SK-N-SH (cell line): ENCODE data around the gene TTC23L. TPM values are rescaled to one million over a fixed set of nuclear protein-coding genes. Genes with fewer than 3 reads are reported as not detected.

Experiments
- CTCF ChIA-PET: fragments of 300-600, 350-600 bp; formaldehyde crosslinking; extraction: SDS; loops from one replicate; lab custom pipeline; 2021; lab: Yijun Ruan, JAX
- POLR2A ChIA-PET: fragments of 350-600 bp; sonication (Branson Sonifier 250); formaldehyde crosslinking; extraction: SDS; loops from one replicate; lab custom pipeline; 2020; ENCODE audit warnings: antibody characterized with exemption, inconsistent platforms; lab: Yijun Ruan, JAX
- DNase-seq: peaks from one replicate; pipeline ENCODE4 v3.0.0; 2012
- H2AFZ ChIP-seq: fragments of 200-600 bp; sonication (generic); 2 replicates; pipeline ENCODE4 v1.8.1; 2016; ENCODE audit warnings: antibody characterized with exemption, mild to moderate bottlenecking, low read depth
- H3F3A ChIP-seq: fragments of 200-600 bp; sonication (generic); replicated peaks from 2 replicates; pipeline ENCODE3; 2016; ENCODE audit warnings: antibody characterized with exemption, mild to moderate bottlenecking; ENCODE audit not compliant: insufficient read depth
- H3K27ac ChIP-seq, 2 experiments: fragments of 200-500 bp in 1 of 2; fragments of 200-600 bp in 1 of 2; sonication (Bioruptor generic) in 1 of 2; sonication (generic), shearing (Covaris generic) in 1 of 2; 2 replicates each; pipeline versions ENCODE4 v1.5.1 to v1.6.1; 2014 to 2016; ENCODE audit warnings: low read depth in 2 of 2, inconsistent platforms in 1 of 2, low read length in 1 of 2, mild to moderate bottlenecking in 1 of 2, mixed read lengths in 1 of 2
- H3K27me3 ChIP-seq: fragments of 200-600 bp; sonication (generic), shearing (Covaris generic); 2 replicates; pipeline ENCODE4 v1.6.1; 2016; ENCODE audit warnings: mixed run types; ENCODE audit not compliant: insufficient read depth
- H3K36me3 ChIP-seq, 2 experiments: fragments of 200-500 bp in 1 of 2; fragments of 200-600 bp in 1 of 2; sonication (Bioruptor generic) in 1 of 2; sonication (generic) in 1 of 2; replicated peaks in 1 of 2; 2 replicates each; pipeline versions ENCODE3 to v1.5.1; 2014 to 2016; ENCODE audit warnings: low read length in 1 of 2, mild to moderate bottlenecking in 1 of 2; ENCODE audit not compliant: insufficient read depth in 2 of 2, control insufficient read depth in 1 of 2
- H3K4me1 ChIP-seq, 2 experiments: fragments of 200-500 bp in 1 of 2; fragments of 200-600 bp in 1 of 2; sonication (Bioruptor generic) in 1 of 2; sonication (generic), shearing (Covaris generic) in 1 of 2; 2 replicates each; pipeline versions ENCODE4 v1.5.1 to v1.6.1; 2014 to 2016; ENCODE audit warnings: low read depth in 1 of 2, low read length in 1 of 2, mixed run types in 1 of 2; ENCODE audit not compliant: insufficient read depth in 2 of 2, control insufficient read depth in 1 of 2
- H3K4me2 ChIP-seq: fragments of 200-600 bp; sonication (generic), shearing (Covaris generic); 2 replicates; pipeline ENCODE4 v1.6.1; 2017; ENCODE audit warnings: mixed run types
- H3K4me3 ChIP-seq, 2 experiments: fragments of 200-500 bp in 1 of 2; fragments of 200-600 bp in 1 of 2; sonication (Bioruptor generic) in 1 of 2; sonication (generic), shearing (Covaris generic) in 1 of 2; 2 replicates each; pipeline versions ENCODE4 v1.5.1 to v1.8.1; 2014 to 2016; ENCODE audit warnings: low read depth in 2 of 2, inconsistent platforms in 1 of 2, low read length in 1 of 2, mild to moderate bottlenecking in 1 of 2, mixed read lengths in 1 of 2, moderate library complexity in 1 of 2
- H3K79me2 ChIP-seq: fragments of 200-600 bp; sonication (generic); 2 replicates; pipeline ENCODE4 v1.8.1; 2017; ENCODE audit warnings: mild to moderate bottlenecking; ENCODE audit not compliant: insufficient read depth
- H3K9ac ChIP-seq: fragments of 200-600 bp; sonication (generic); 2 replicates; pipeline ENCODE4 v1.6.1; 2017; ENCODE audit warnings: mixed run types
- H3K9me2 ChIP-seq: fragments of 200-600 bp; sonication (generic); 2 replicates; pipeline ENCODE4 v1.6.1; 2017; ENCODE audit warnings: mixed run types
- H3K9me3 ChIP-seq: fragments of 200-600 bp; sonication (generic); 2 replicates; pipeline ENCODE4 v1.6.1; 2017; ENCODE audit warnings: mixed run types, mild to moderate bottlenecking, moderate library complexity
- H4K20me1 ChIP-seq: fragments of 200-600 bp; sonication (generic); 2 replicates; pipeline ENCODE4 v1.6.1; 2017; ENCODE audit warnings: mild to moderate bottlenecking, mixed run types; ENCODE audit not compliant: insufficient read depth
- CHD2 ChIP-seq: fragments of 150-350 bp; IDR thresholded peaks from 2 replicates; pipeline ENCODE4 v1.6.1; 2018; ENCODE audit warnings: low read length; ENCODE audit not compliant: partially characterized antibody
- ELF1 ChIP-seq: IDR thresholded peaks from 2 replicates; pipeline ENCODE4 v1.4.0; 2012
- EP300 ChIP-seq, 2 experiments: IDR thresholded peaks; 2 replicates each; pipeline versions ENCODE4 v1.4.0 to v1.6.1; 2012; ENCODE audit warnings: borderline replicate concordance in 1 of 2, low read depth in 1 of 2, low read length in 1 of 2
- FOXJ3 ChIP-seq: sonication (generic); formaldehyde crosslinking; IDR thresholded peaks from 2 replicates; pipeline ENCODE4 v1.5.1; 2020; ENCODE audit warnings: mild to moderate bottlenecking, missing genetic modification reagents
- FOXM1 ChIP-seq: IDR thresholded peaks from 2 replicates; pipeline ENCODE4 v1.4.0; 2012; ENCODE audit warnings: low read depth, mild to moderate bottlenecking
- JUND ChIP-seq: IDR thresholded peaks from 2 replicates; pipeline ENCODE4 v1.4.0; 2012
- MXI1 ChIP-seq: IDR thresholded peaks from 2 replicates; pipeline ENCODE4 v1.6.1; 2012; ENCODE audit warnings: mild to moderate bottlenecking, low read depth, low read length, improper control_type of control experiment
- NFIC ChIP-seq: IDR thresholded peaks from 2 replicates; pipeline ENCODE4 v1.4.0; 2012; ENCODE audit warnings: borderline replicate concordance
- NRF1 ChIP-seq: IDR thresholded peaks from 2 replicates; pipeline ENCODE4 v1.6.1; 2012; ENCODE audit warnings: low read depth, mild to moderate bottlenecking, low read length
- POLR2AphosphoS5 ChIP-seq: IDR thresholded peaks from 2 replicates; pipeline ENCODE4 v1.6.1; 2012; ENCODE audit warnings: low read depth, low read length
- RXRA ChIP-seq: IDR thresholded peaks from 2 replicates; pipeline ENCODE4 v1.4.0; 2012; ENCODE audit warnings: low read depth, mild to moderate bottlenecking, borderline replicate concordance
- SMC3 ChIP-seq: IDR thresholded peaks from 2 replicates; pipeline ENCODE4 v1.6.1; 2012; ENCODE audit warnings: low read depth, low read length, improper control_type of control experiment
- TAF1 ChIP-seq: IDR thresholded peaks from 2 replicates; pipeline ENCODE4 v1.6.1; 2012; ENCODE audit warnings: low read depth, mild to moderate bottlenecking, low read length, moderate library complexity, borderline replicate concordance
- YY1 ChIP-seq: IDR thresholded peaks from 2 replicates; pipeline ENCODE4 v1.4.0; 2012; ENCODE audit warnings: low read depth, mild to moderate bottlenecking
- WGBS: methylation state at CpG from one replicate; pipeline ENCODE4 v1.1.6; 2017; ENCODE audit warnings: low lambda C conversion rate; 5-methylcytosine and 5-hydroxymethylcytosine counted together
- polyA plus RNA-seq, 3 experiments: library from polyadenylated mRNA; depleted of rRNA; stranded (reverse); fragments of >200 nt; gene quantifications; 2 replicates each; pipeline ENCODE4 v1.2.3, GENCODE V29; 2012
- TF ChIP-seq, protein P1 (sequence below): IDR thresholded peaks from 2 replicates; pipeline ENCODE4 v1.4.0; 2012; ENCODE audit warnings: low read depth, borderline replicate concordance
- TF ChIP-seq, protein P2 (sequence below): IDR thresholded peaks from 2 replicates; pipeline ENCODE4 v1.4.0; 2012; ENCODE audit warnings: low read depth
- TF ChIP-seq, protein P3 (sequence below): fragments of 150-350 bp; IDR thresholded peaks from 2 replicates; pipeline ENCODE4 v1.6.1; 2017; ENCODE audit warnings: antibody characterized with exemption, low read length, low read depth, borderline replicate concordance

TTC23L gene
- polyA plus RNA-seq, 1 of the 3 experiments (the other 2 are of a cell fraction) = 0.49 TPM

DNA sequence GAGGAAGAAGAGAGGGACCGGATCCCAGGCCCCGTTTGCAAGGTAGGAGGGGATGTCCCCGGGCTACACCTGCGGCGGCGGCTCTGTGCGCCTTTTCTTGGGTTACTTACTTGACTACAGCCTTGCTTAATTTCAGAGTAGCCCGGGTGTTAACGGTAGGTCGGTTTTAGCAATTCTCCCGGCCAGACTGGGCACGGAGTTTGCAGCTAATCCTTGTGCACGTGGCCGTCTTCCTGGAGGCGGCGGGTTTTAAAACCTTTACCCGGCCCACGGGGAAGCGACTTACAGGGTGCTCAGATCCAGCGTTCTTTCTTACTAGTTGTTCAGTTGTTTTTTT lies 76.9 kb downstream of the TTC23L start:
- Histone ChIP-seq H3K9me2 (no peaks in the 10 kb centered on the region), H4K20me1 (no peaks in the 10 kb centered on the region), H3K36me3 (peaks cover 36 to 42% of the 10 kb centered on the region in 2 experiments), H3F3A (peaks cover 13% of the 10 kb centered on the region), H3K9me3 (no peaks in the 10 kb centered on the region), H3K4me3 (peak overlapping the region; percentile 96 to 100), H3K27me3 (no peaks in the 10 kb centered on the region), H3K9ac (peak overlapping the region; percentile 88), H2AFZ (peak overlapping the region; percentile 89), H3K27ac (peak overlapping the region; percentile 83 to 89), H3K4me1 (peaks cover 12 to 16% of the 10 kb centered on the region in 2 experiments), H3K4me2 (peak overlapping the region; percentile 78), H3K79me2 (peaks cover 97% of the 10 kb centered on the region)
- DNase-seq = no peak
- ChIA-PET POLR2A (interaction anchor here (1.1 to 1.8 kb wide), 5 partner anchors 8 to 908 kb away, joined by 3 to 32 read pairs (median 8); partner anchors contain the start of genes AMACR, DNAJC21 and RAI14), CTCF (interaction anchor here (0.9 to 1.9 kb wide), 5 partner anchors 14 to 441 kb away, joined by 3 to 6 read pairs (median 4); no protein-coding TSS in a partner anchor)
- no peak for TF ChIP-seq SMC3
- TF ChIP-seq NRF1 = no peak
- TF ChIP-seq YY1 = peak; percentile 2; the same call in 1 of the 2 replicates
- TF ChIP-seq RXRA = no peak
- TF ChIP-seq TAF1 = no peak
- no peak for TF ChIP-seq MXI1
- TF ChIP-seq, protein P1, sequence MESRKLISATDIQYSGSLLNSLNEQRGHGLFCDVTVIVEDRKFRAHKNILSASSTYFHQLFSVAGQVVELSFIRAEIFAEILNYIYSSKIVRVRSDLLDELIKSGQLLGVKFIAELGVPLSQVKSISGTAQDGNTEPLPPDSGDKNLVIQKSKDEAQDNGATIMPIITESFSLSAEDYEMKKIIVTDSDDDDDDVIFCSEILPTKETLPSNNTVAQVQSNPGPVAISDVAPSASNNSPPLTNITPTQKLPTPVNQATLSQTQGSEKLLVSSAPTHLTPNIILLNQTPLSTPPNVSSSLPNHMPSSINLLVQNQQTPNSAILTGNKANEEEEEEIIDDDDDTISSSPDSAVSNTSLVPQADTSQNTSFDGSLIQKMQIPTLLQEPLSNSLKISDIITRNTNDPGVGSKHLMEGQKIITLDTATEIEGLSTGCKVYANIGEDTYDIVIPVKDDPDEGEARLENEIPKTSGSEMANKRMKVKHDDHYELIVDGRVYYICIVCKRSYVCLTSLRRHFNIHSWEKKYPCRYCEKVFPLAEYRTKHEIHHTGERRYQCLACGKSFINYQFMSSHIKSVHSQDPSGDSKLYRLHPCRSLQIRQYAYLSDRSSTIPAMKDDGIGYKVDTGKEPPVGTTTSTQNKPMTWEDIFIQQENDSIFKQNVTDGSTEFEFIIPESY = no peak
- no peak for TF ChIP-seq ELF1
- TF ChIP-seq POLR2AphosphoS5 = no peak
- TF ChIP-seq, protein P2, sequence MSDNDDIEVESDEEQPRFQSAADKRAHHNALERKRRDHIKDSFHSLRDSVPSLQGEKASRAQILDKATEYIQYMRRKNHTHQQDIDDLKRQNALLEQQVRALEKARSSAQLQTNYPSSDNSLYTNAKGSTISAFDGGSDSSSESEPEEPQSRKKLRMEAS = no peak; the same call in 1 of the 2 replicates
- TF ChIP-seq FOXJ3 (CRISPR knock-in tag) = 0 out of 2 replicates have a peak, but pooled peaks have one; percentile 1
- TF ChIP-seq NFIC = no peak
- no peak; the same call in 1 of the 2 replicates for TF ChIP-seq JUND
- TF ChIP-seq FOXM1 = no peak
- TF ChIP-seq, protein P3, sequence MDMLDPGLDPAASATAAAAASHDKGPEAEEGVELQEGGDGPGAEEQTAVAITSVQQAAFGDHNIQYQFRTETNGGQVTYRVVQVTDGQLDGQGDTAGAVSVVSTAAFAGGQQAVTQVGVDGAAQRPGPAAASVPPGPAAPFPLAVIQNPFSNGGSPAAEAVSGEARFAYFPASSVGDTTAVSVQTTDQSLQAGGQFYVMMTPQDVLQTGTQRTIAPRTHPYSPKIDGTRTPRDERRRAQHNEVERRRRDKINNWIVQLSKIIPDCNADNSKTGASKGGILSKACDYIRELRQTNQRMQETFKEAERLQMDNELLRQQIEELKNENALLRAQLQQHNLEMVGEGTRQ = no peak
- TF ChIP-seq EP300 (IDR thresholded peaks at IDR 0.05; ENCODE audit: borderline replicate concordance in 1 of 2, low read depth in 1 of 2, low read length in 1 of 2) = no peak
- TF ChIP-seq CHD2 = no peak
- 2% methylated on average over 15 of the region's 20 CpGs for WGBS
